Thyroid gland (tissue), 4 donors: Measurements from ENCODE around the gene PLEKHM2.

Source experiments
- POLR2A ChIP-seq, 2 donors: fragments of 450-650 bp; IDR thresholded peaks; one replicate each; pipeline ENCODE4 v1.6.1; 2017; ENCODE audit warnings: antibody characterized with exemption in 2 of 2, mild to moderate bottlenecking in 2 of 2, moderate library complexity in 1 of 2
- TF ChIP-seq, protein P1 (sequence below), 6 experiments: fragments of 200-600 bp in 3 of 6; fragments of 450-650 bp in 3 of 6; sonication (generic) in 3 of 6; IDR thresholded peaks; one replicate each; pipeline ENCODE4 v1.5.1; 2016 to 2019; ENCODE audit warnings: antibody characterized with exemption in 6 of 6, mild to moderate bottlenecking in 2 of 6, inconsistent platforms in 1 of 6, moderate library complexity in 1 of 6

- no peak for TF ChIP-seq POLR2A (IDR thresholded peaks at IDR 0.05)
- TF ChIP-seq, protein P1, sequence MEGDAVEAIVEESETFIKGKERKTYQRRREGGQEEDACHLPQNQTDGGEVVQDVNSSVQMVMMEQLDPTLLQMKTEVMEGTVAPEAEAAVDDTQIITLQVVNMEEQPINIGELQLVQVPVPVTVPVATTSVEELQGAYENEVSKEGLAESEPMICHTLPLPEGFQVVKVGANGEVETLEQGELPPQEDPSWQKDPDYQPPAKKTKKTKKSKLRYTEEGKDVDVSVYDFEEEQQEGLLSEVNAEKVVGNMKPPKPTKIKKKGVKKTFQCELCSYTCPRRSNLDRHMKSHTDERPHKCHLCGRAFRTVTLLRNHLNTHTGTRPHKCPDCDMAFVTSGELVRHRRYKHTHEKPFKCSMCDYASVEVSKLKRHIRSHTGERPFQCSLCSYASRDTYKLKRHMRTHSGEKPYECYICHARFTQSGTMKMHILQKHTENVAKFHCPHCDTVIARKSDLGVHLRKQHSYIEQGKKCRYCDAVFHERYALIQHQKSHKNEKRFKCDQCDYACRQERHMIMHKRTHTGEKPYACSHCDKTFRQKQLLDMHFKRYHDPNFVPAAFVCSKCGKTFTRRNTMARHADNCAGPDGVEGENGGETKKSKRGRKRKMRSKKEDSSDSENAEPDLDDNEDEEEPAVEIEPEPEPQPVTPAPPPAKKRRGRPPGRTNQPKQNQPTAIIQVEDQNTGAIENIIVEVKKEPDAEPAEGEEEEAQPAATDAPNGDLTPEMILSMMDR (IDR thresholded peaks at IDR 0.05): no peak
Measured at GRCh38 chr1:15735304-15736037, 51.4 kb downstream of the PLEKHM2 start.
